NT2/D1 (cell line): ENCODE measurements around the gene CLEC14A.

Source experiments
- SUZ12 ChIP-seq: IDR thresholded peaks from 2 replicates; pipeline ENCODE4 v1.6.1; 2011; ENCODE audit not compliant: insufficient read length, insufficient read depth; ENCODE audit errors: extremely low read depth
- YY1 ChIP-seq: IDR thresholded peaks from 2 replicates; pipeline ENCODE4 v1.6.1; 2011; ENCODE audit not compliant: insufficient read length, insufficient read depth
- ZNF274 ChIP-seq: IDR thresholded peaks from 2 replicates; pipeline ENCODE4 v1.6.1; 2011; ENCODE audit warnings: mild to moderate bottlenecking, low read depth, low read length

DNA sequence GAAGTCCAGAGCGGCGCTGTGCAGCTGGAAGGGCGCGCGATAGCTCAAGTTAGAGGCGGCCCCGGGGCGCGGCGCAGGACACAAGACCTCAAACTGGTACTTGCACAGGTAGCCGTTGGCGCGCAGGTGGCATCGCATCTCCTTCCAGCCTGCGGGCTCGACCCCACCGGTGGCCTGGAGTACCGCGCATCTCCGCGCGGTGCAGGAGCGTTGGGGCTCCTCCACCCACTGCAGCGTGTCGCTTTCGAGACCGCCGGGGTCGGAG, 553 bp downstream of the CLEC14A start:
- TF ChIP-seq SUZ12, result no peak
- no peak for TF ChIP-seq ZNF274
- TF ChIP-seq YY1, result no peak
